ENCODE data around the gene TEX53.

- TF ChIP-seq POU2F2 (IDR thresholded peaks at IDR 0.05; ENCODE audit: low read depth, low read length) (no peak), POLR2AphosphoS5 (IDR thresholded peaks at IDR 0.05; ENCODE audit: low read depth, low read length) (no peak), POLR2A (IDR thresholded peaks at IDR 0.05; ENCODE audit: low read depth, low read length) (no peak)
Observed at GRCh38 chr9:114641967-114642366, 15.6 kb downstream of the TEX53 start.

Measured in GM12891 (cell line).